SH-SY5Y (cell line): ENCODE measurements around the gene MAP2.
A peak's percentile ranks its signal among the peaks of the same experiment; 100 is the strongest.

Experiments
- GATA2 ChIP-seq: IDR thresholded peaks from 2 replicates; pipeline ENCODE4 v1.6.1; 2011; ENCODE audit warnings: mild to moderate bottlenecking, low read depth, low read length
- GATA3 ChIP-seq: IDR thresholded peaks from 2 replicates; pipeline ENCODE4 v1.6.1; 2011; ENCODE audit warnings: low read depth, mild to moderate bottlenecking, low read length, moderate library complexity

GRCh38 chr2:209771474-209772289 is 347.8 kb downstream of the MAP2 start, which contains the start of gene UNC80:
- TF ChIP-seq GATA3 (no peak), GATA2 (0 out of 2 replicates have a peak, but pooled peaks have one; percentile 12)
